DND-41 (cell line): ENCODE measurements around the gene GOLIM4.

Experiments used
- CTCF ChIP-seq: IDR thresholded peaks from 2 replicates; pipeline ENCODE4 v1.5.1; 2012; ENCODE audit warnings: borderline replicate concordance, low read length, moderate library complexity, mild to moderate bottlenecking; ENCODE audit not compliant: poor library complexity, severe bottlenecking; ENCODE audit errors: extremely low read depth
- EZH2 ChIP-seq: IDR thresholded peaks from 3 replicates; pipeline ENCODE4 v1.6.1; 2012; ENCODE audit warnings: borderline replicate concordance, low read depth, mild to moderate bottlenecking, moderate library complexity, low read length, inconsistent platforms; ENCODE audit not compliant: severe bottlenecking

- no peak for TF ChIP-seq CTCF
- TF ChIP-seq EZH2, result no peak
Observed at GRCh38 chr3:168139947-168140346, 44.2 kb upstream of the GOLIM4 start.
